HT-29 (cell line): ENCODE measurements around the gene RELB. TPM values are rescaled to one million over a fixed set of nuclear protein-coding genes. Genes with fewer than 3 reads are reported as not detected.
A peak's percentile ranks its signal among the peaks of the same experiment; 100 is the strongest.

ENCODE experiments used
- DNase-seq: peaks from one replicate; pipeline ENCODE4 v3.0.0-alpha.2; 2015; ENCODE audit warnings: low spot score
- small RNA-seq: library from RNA; depleted of rRNA; stranded (forward); fragments of <200 nt; gene quantifications from one replicate; pipeline ENCODE3, GENCODE V24; 2014
- total RNA-seq: library from RNA; depleted of rRNA; stranded (reverse); fragments of >200 nt; shearing (Covaris generic); gene quantifications from 2 replicates; pipeline ENCODE4 v1.2.3, GENCODE V29; 2014; rRNA removed

RELB gene
- total RNA-seq, 1 experiment from 2014 or later: 18.8 TPM

DNA sequence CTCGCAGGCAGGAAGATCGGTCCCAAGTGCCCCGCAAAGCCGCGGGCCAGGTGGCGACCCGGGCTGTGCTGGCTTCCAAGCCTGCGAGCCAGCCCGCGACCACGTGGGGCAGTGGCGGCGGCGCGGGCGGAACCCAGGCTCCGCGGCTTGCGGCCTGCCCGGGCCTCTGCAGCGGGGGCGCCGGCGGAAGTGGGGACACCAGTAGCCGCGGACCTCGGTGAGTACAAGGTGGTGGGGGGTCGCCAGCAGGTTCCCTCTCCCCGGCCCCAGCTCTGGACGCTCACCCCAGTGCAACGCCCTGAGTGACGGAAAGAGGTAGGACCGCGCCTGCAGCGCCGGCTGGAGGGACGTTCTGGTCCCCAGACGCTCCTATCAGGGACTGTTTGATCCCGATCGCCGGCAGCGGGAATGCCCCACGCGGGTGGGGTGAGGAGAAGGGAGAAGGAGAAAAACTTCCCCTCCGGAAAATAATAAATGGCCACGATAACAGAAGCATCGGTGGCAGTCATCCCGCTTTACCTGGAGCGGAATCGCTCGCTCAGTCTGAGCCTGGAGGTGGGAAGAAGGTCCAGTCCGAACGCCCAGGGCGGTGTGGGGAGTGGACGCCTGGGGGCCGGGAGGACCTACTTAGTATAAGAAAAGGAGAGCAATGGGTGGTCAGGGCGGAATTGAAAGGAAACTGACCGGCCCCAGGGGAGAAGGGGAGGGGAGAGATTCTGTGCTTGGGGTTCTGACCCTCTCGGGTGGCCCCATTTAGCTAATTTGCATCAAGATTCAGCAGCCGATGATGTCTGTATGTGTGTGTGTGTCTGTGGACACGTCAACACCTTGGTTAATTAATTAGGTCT, 78.0 kb downstream of the RELB start, which contains the start of gene GEMIN7:
GEMIN7 (plus strand) TSS at position 198 of the 848 bp plus-strand sequence. CDS start 10,855 bp downstream, outside the sequence.
- peak; percentile 89 for DNase-seq

DNA sequence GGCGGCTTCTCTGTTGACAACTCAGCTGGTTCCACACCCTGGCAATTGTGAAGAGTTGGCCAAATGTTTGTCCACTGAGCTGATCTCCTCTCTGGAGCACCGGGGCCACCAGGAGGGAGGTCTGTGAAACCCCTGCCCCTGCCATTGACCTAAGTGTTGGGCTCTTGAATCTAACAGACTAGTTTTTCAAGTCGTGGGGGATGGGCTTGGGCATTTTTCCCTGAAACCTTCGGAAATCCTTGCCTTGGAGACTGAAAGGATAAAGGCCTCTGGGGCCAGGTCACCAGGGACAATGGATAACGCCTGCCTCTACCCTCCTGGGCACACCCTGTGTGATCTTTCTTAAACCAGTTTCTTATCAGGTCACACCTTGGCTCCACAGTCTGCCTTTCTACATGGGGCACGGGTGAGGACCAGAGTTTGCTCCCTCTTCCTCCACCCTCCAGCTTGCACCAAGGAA, 78.7 kb downstream of the RELB start:
- DNase-seq: peak; percentile 45

DNA sequence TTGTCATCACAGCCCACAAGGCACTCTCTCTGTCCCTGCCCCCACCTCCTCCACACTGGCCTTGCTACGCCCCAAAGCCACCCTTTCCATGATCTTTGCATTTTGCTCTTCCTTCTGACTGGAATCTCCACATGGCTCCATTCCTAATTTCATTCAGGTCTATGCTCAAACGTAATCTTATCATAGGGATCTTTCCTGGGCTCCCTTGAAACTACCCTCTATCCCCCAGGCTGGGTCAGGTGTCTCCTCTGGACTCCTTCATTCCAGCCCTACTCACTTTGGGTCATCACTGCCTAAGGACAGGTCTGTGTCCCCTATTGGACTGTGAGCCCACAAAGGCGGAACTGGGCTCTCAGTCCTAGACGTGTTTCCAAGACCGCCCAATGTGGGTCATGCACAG, 80.9 kb downstream of the RELB start:
- DNase-seq: no peak

DNA sequence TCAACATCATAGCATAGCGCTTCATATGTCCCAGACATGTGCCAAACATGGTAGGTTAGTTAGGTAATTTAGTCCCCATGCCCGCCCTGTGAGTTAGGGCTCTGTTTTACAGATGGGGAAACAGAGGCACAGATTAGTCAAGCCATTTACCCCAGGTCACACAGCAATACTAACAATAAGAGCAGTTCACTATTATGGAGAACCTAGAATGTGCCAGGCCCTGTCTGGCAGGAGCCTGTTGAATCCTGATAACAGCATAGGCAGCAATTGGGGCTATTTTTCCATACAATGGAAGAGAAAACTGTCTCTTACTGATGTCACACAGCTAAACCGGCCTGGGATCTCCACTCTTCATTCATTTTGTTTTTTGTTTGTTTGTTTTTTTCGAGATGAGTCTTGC, 85.2 kb downstream of the RELB start:
- DNase-seq: no peak

DNA sequence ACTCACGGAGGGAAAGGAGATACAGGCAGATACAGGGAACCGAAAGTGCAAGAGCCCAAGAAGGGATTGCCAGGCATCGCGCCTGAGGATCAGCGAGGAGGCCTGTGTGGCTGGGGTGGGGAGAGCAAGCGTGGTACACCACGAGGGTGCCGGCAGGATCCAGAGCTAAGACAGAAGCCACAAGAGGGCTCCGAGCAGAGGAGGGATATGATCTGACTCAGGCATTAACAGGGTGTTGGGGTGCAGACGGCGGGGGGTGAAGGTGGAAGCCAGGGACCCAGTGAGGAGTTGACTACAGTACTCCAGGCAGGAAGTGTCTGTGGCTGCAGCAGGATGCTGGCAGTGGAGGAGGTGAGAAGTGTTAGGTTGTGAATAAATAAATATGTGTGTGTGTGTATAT, 86.3 kb downstream of the RELB start:
- DNase-seq: no peak

Small RNA genes within 50 kb of the gene (small RNA-seq; reads per million reads assigned to genes)
- gene RNU6-611P: not detected

Other genes starting within 250 kb of the RELB start
- 79.7 and 93.2 TPM in 2 replicates for gene CBLC, start 223.6 kb upstream of the RELB start, total RNA-seq
- gene BCAM, start 192.4 kb upstream of the RELB start, total RNA-seq: 150 and 201 TPM in 2 replicates
- 603 and 664 TPM in 2 replicates for gene NECTIN2, start 155.2 kb upstream of the RELB start, total RNA-seq
- gene TOMM40, start 110.2 kb upstream of the RELB start, total RNA-seq: 467 and 469 TPM in 2 replicates
- gene APOE, start 95.7 kb upstream of the RELB start, total RNA-seq: 1.5 and 2.5 TPM in 2 replicates
- 0.28 and 2.0 TPM in 2 replicates for gene APOC1, start 86.9 kb upstream of the RELB start, total RNA-seq
- gene APOC4, start 59.2 kb upstream of the RELB start, total RNA-seq: not detected in 2 replicates
- not detected in 2 replicates for gene APOC2, start 55.4 kb upstream of the RELB start, total RNA-seq
- 104 and 106 TPM in 2 replicates for gene CLPTM1, start 46.1 kb upstream of the RELB start, total RNA-seq
- 90.2 and 99.9 TPM in 2 replicates for gene CLASRP, start 37.6 kb downstream of the RELB start, total RNA-seq
- gene ZNF296, start 75.0 kb downstream of the RELB start, total RNA-seq: 1.5 and 1.7 TPM in 2 replicates
- gene GEMIN7, start 77.8 kb downstream of the RELB start, total RNA-seq: 113 and 137 TPM in 2 replicates
- 108 and 128 TPM in 2 replicates for gene PPP1R37, start 91.7 kb downstream of the RELB start, total RNA-seq
- gene NKPD1, start 159.5 kb downstream of the RELB start, total RNA-seq: 1.4 and 6.7 TPM in 2 replicates
- 34.2 and 51.1 TPM in 2 replicates for gene TRAPPC6A, start 176.8 kb downstream of the RELB start, total RNA-seq
- gene BLOC1S3, start 177.3 kb downstream of the RELB start, total RNA-seq: 13.7 and 21.5 TPM in 2 replicates
- gene EXOC3L2, start 243.9 kb downstream of the RELB start, total RNA-seq: not detected in 2 replicates
- 8.3 and 9.5 TPM in 2 replicates for gene MARK4, start 249.8 kb downstream of the RELB start, total RNA-seq